H9 (cell line): ENCODE measurements around the gene MTERF4. TPM values are rescaled to one million over a fixed set of nuclear protein-coding genes. Genes with fewer than 3 reads are reported as not detected.

ENCODE experiments used
- DNase-seq: peaks from one replicate; pipeline ENCODE4 v3.0.0-alpha.2; 2017
- H2AFZ ChIP-seq: one replicate; pipeline ENCODE4 v1.6.1; 2013; ENCODE audit warnings: mild to moderate bottlenecking, low read length, control low read depth, moderate library complexity
- H2AK5ac ChIP-seq: 2 replicates; pipeline ENCODE4 v1.6.1; 2013; ENCODE audit warnings: low read length, control low read depth, mixed read lengths; ENCODE audit not compliant: insufficient read length
- H2BK120ac ChIP-seq: one replicate; pipeline ENCODE4 v1.6.1; 2013; ENCODE audit warnings: low read depth, mild to moderate bottlenecking, low read length, control low read depth, inconsistent platforms; ENCODE audit not compliant: poor library complexity, severe bottlenecking
- H2BK12ac ChIP-seq: 2 replicates; pipeline ENCODE4 v1.6.1; 2013; ENCODE audit warnings: low read length, control low read depth, mixed read lengths, low read depth; ENCODE audit not compliant: insufficient read length
- H2BK15ac ChIP-seq: 2 replicates; pipeline ENCODE4 v1.6.1; 2013; ENCODE audit warnings: low read depth, low read length, control low read depth
- H2BK20ac ChIP-seq: one replicate; pipeline ENCODE4 v1.6.1; 2013; ENCODE audit warnings: low read depth, mild to moderate bottlenecking, low read length, control low read depth, inconsistent platforms; ENCODE audit not compliant: poor library complexity, severe bottlenecking
- H2BK5ac ChIP-seq: 2 replicates; pipeline ENCODE4 v1.6.1; 2013; ENCODE audit warnings: low read length, control low read depth, mixed read lengths; ENCODE audit not compliant: insufficient read length
- H3K14ac ChIP-seq: 2 replicates; pipeline ENCODE4 v1.6.1; 2013; ENCODE audit warnings: low read length, control low read depth; ENCODE audit not compliant: insufficient read depth
- H3K18ac ChIP-seq: 2 replicates; pipeline ENCODE4 v1.6.1; 2013; ENCODE audit warnings: low read depth, mild to moderate bottlenecking, mixed read lengths, low read length, control low read depth; ENCODE audit not compliant: insufficient read length
- H3K23ac ChIP-seq: 2 replicates; pipeline ENCODE4 v1.6.1; 2013; ENCODE audit warnings: low read length, control low read depth, mixed read lengths, low read depth; ENCODE audit not compliant: insufficient read length
- H3K23me2 ChIP-seq: 2 replicates; pipeline ENCODE4 v1.6.1; 2013; ENCODE audit warnings: low read depth, mild to moderate bottlenecking, mixed read lengths, low read length, control low read depth; ENCODE audit not compliant: insufficient read length, poor library complexity, severe bottlenecking
- H3K27ac ChIP-seq: 2 replicates; pipeline ENCODE4 v1.5.1; 2013; ENCODE audit warnings: low read length, control low read depth, mixed read lengths, low read depth; ENCODE audit not compliant: insufficient read length
- H3K27me3 ChIP-seq: 2 replicates; pipeline ENCODE4 v1.6.1; 2013; ENCODE audit warnings: low read length, control low read depth, inconsistent platforms; ENCODE audit not compliant: insufficient read depth
- H3K4ac ChIP-seq: 2 replicates; pipeline ENCODE4 v1.6.1; 2013; ENCODE audit warnings: low read depth, mild to moderate bottlenecking, control low read depth, inconsistent platforms, low read length, moderate library complexity
- H3K4me1 ChIP-seq: 2 replicates; pipeline ENCODE4 v1.6.1; 2013; ENCODE audit warnings: low read length, control low read depth, inconsistent platforms; ENCODE audit not compliant: insufficient read depth
- H3K4me2 ChIP-seq: 2 replicates; pipeline ENCODE4 v1.6.1; 2013; ENCODE audit warnings: low read length, control low read depth, mixed read lengths; ENCODE audit not compliant: insufficient read length, insufficient read depth
- H3K56ac ChIP-seq: 2 replicates; pipeline ENCODE4 v1.6.1; 2013; ENCODE audit warnings: low read depth, mild to moderate bottlenecking, mixed read lengths, low read length, control low read depth; ENCODE audit not compliant: insufficient read length
- H3K79me1 ChIP-seq: 2 replicates; pipeline ENCODE4 v1.6.1; 2013; ENCODE audit warnings: low read depth, mild to moderate bottlenecking, moderate library complexity, low read length, control low read depth, inconsistent platforms; ENCODE audit not compliant: insufficient read depth, poor library complexity, severe bottlenecking
- H3K79me2 ChIP-seq: 2 replicates; pipeline ENCODE4 v1.6.1; 2013; ENCODE audit warnings: low read length, control low read depth, inconsistent platforms; ENCODE audit not compliant: insufficient read depth
- H3K9ac ChIP-seq: 2 replicates; pipeline ENCODE4 v1.6.1; 2013; ENCODE audit warnings: low read length, control low read depth, mixed read lengths; ENCODE audit not compliant: insufficient read length; ENCODE audit errors: extremely low read depth
- H3K9me3 ChIP-seq: one replicate; pipeline ENCODE4 v1.6.1; 2013; ENCODE audit warnings: low read depth, low read length, inconsistent platforms; ENCODE audit not compliant: control insufficient read depth
- H3T11ph ChIP-seq: one replicate; pipeline ENCODE4 v1.6.1; 2013; ENCODE audit warnings: mild to moderate bottlenecking, low read length, control low read depth, inconsistent platforms
- H4K20me1 ChIP-seq: one replicate; pipeline ENCODE4 v1.6.1; 2013; ENCODE audit not compliant: control insufficient read depth, insufficient read length, insufficient read depth
- H4K5ac ChIP-seq: 2 replicates; pipeline ENCODE4 v1.6.1; 2013; ENCODE audit warnings: low read depth, mild to moderate bottlenecking, mixed read lengths, low read length, control low read depth; ENCODE audit not compliant: insufficient read length
- H4K8ac ChIP-seq: replicated peaks from 2 replicates; pipeline ENCODE4 v1.6.1; 2013; ENCODE audit warnings: low read length, control low read depth, mixed read lengths, low read depth; ENCODE audit not compliant: insufficient read length
- H4K91ac ChIP-seq: 2 replicates; pipeline ENCODE4 v1.6.1; 2013; ENCODE audit warnings: low read depth, mild to moderate bottlenecking, moderate library complexity, mixed read lengths, low read length, control low read depth; ENCODE audit not compliant: insufficient read length
- H3K27ac Mint-ChIP-seq, 3 experiments: 2 replicates in 2 of 3; 3 replicates in 1 of 3; pipeline ENCODE4 v1.8.0; 2020 to 2021; ENCODE audit warnings: mixed read lengths in 3 of 3, mild to moderate bottlenecking in 1 of 3, moderate library complexity in 1 of 3
- H3K27me3 Mint-ChIP-seq: 2 replicates; pipeline ENCODE4 v1.8.0; 2021; ENCODE audit warnings: low read depth, mild to moderate bottlenecking, moderate library complexity, mixed read lengths
- H3K36me3 Mint-ChIP-seq, 3 experiments: 2 replicates in 2 of 3; 3 replicates in 1 of 3; pipeline ENCODE4 v1.8.0; 2020 to 2021; ENCODE audit warnings: low read depth in 3 of 3, mixed read lengths in 3 of 3; ENCODE audit not compliant: insufficient read depth in 1 of 3
- H3K4me1 Mint-ChIP-seq, 2 experiments: 2 replicates each; pipeline ENCODE4 v1.8.0; 2020; ENCODE audit warnings: mixed read lengths in 2 of 2
- H3K4me3 Mint-ChIP-seq, 2 experiments: 2 replicates in 1 of 2; 3 replicates in 1 of 2; pipeline ENCODE4 v1.8.0; 2020 to 2021; ENCODE audit warnings: mild to moderate bottlenecking in 2 of 2, mixed read lengths in 2 of 2, moderate library complexity in 1 of 2
- H3K9me3 Mint-ChIP-seq, 2 experiments: 2 replicates in 1 of 2; 3 replicates in 1 of 2; pipeline ENCODE4 v1.8.0; 2020; ENCODE audit warnings: mild to moderate bottlenecking in 2 of 2, mixed read lengths in 2 of 2, moderate library complexity in 1 of 2
- WGBS: extraction: QIAGEN DNeasy Blood & Tissue Kit; methylation state at CpG from one replicate; pipeline ENCODE4 v1.1.7; 2013; ENCODE audit warnings: missing lambda C conversion rate, low lambda C conversion rate, mixed read lengths; ENCODE audit not compliant: insufficient read length; ENCODE audit errors: extremely low coverage; 5-methylcytosine and 5-hydroxymethylcytosine counted together
- total RNA-seq: library from RNA; stranded (reverse); gene quantifications from 2 replicates; pipeline ENCODE4 v1.2.1, GENCODE V29; 2021
- TF ChIP-seq, protein P1 (sequence below): fragments of 200-600 bp; sonication (generic); conservative IDR thresholded peaks from 3 replicates; pipeline ENCODE4 v1.8.0; 2021; ENCODE audit warnings: antibody characterized with exemption, mild to moderate bottlenecking

The MTERF4 gene
- total RNA-seq, 1 experiment from 2014 or later, result 35.0 TPM

DNA sequence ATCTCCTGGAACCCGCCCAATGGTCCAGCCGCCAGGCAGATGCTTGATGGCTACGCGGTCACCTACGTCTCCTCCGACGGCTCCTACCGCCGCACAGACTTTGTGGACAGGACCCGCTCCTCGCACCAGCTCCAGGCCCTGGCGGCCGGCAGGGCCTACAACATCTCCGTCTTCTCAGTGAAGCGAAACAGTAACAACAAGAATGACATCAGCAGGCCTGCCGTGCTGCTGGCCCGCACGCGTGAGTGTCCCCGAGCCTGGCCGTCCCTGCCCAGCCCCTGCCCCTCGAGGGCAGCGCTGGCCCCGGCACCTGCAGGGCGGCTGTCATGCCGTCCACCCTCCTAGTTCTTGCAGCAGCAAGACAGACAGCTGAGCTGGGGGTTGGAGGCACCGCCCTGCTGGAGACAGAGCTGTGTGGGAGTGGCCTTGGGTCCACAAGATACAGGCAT lies 36.7 kb downstream of the MTERF4 start:
- TF ChIP-seq, protein P1, sequence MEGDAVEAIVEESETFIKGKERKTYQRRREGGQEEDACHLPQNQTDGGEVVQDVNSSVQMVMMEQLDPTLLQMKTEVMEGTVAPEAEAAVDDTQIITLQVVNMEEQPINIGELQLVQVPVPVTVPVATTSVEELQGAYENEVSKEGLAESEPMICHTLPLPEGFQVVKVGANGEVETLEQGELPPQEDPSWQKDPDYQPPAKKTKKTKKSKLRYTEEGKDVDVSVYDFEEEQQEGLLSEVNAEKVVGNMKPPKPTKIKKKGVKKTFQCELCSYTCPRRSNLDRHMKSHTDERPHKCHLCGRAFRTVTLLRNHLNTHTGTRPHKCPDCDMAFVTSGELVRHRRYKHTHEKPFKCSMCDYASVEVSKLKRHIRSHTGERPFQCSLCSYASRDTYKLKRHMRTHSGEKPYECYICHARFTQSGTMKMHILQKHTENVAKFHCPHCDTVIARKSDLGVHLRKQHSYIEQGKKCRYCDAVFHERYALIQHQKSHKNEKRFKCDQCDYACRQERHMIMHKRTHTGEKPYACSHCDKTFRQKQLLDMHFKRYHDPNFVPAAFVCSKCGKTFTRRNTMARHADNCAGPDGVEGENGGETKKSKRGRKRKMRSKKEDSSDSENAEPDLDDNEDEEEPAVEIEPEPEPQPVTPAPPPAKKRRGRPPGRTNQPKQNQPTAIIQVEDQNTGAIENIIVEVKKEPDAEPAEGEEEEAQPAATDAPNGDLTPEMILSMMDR, result no peak
- no peak for DNase-seq
- WGBS, result no CpG with 5 or more reads among the region's 27 CpGs

More for the DNA sequence above, 36.7 kb downstream of the MTERF4 start:
- Histone ChIP-seq H3K18ac (no peak overlapping the region), H2BK120ac (no peak overlapping the region), H2AK5ac (no peak overlapping the region), H3K14ac (no peak overlapping the region; the same call in 1 of the 2 replicates), H3K23me2 (no peaks in the 10 kb centered on the region), H4K91ac (no peak overlapping the region), H2BK12ac (no peak overlapping the region), H3K79me1 (no peaks in the 10 kb centered on the region), H4K5ac (no peak overlapping the region), H3K27me3 (no peaks in the 10 kb centered on the region), H2AFZ (no peak overlapping the region), H3K4me2 (no peak overlapping the region), H3K56ac (no peak overlapping the region), H3K79me2 (no peaks in the 10 kb centered on the region), H4K20me1 (no peaks in the 10 kb centered on the region), H2BK20ac (no peak overlapping the region), H2BK5ac (no peak overlapping the region), H2BK15ac (no peak overlapping the region), H3K9me3 (no peaks in the 10 kb centered on the region), H3K4me1 (no peaks in the 10 kb centered on the region), H3T11ph (no peak overlapping the region), H4K8ac (no peak overlapping the region), H3K4ac (no peak overlapping the region), H3K23ac (no peak overlapping the region), H3K9ac (no peak overlapping the region), H3K27ac (no peak overlapping the region)
- Mint-ChIP-seq H3K9me3 (no peaks in the 10 kb centered on the region), H3K36me3 (no peaks in the 10 kb centered on the region), H3K27me3 (no peaks in the 10 kb centered on the region; the same call in 1 of the 2 replicates), H3K27ac (peak overlapping the region in 1 of 3 experiments; percentile 55; a peak in 2 of 7 replicates), H3K4me3 (no peak overlapping the region), H3K4me1 (peaks cover 0 to 7% of the 10 kb centered on the region in 2 experiments; a peak in 3 of 4 replicates)
